ENCODE measurements around the gene SEMA3B. TPM values are rescaled to one million over a fixed set of nuclear protein-coding genes. Genes with fewer than 3 reads are reported as not detected.

The SEMA3B gene
- total and polyA plus RNA-seq, 2 of the 4 experiments (the other 2 are of a cell fraction) = 4.3 to 29.3 TPM

DNA sequence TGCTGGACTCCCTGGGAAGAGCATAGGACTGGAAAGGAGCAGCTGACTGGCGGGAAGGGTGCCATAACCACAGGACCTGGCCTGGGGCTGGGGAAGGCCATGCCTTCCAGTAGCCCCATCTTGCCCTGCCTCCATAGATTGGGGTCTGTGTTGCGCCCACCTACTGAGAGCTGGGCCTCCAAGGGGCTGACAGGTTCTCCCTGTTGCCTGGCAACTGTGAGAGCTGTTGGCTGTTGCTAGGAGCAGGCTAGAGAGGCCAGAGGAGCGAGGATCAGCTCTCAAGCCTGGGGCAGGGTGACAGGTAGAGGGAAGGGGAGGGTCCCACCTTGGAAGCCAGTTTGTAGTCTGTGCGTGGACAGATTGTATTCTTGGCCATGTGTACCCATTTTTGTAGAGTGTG is 35.8 kb upstream of the SEMA3B start:
- Histone ChIP-seq H3K9me3 (ENCODE audit: control insufficient read depth, insufficient read depth, low read length) (no peaks in the 10 kb centered on the region), H4K5ac (ENCODE audit: low read depth, low read length) (no peak overlapping the region), H3K36me3 (ENCODE audit: control insufficient read depth, insufficient read depth, low read length) (no peaks in the 10 kb centered on the region), H3K27ac (ENCODE audit: insufficient read depth, low read length) (no peak overlapping the region), H3K4ac (ENCODE audit: low read depth, low read length) (no peak overlapping the region), H3K27me3 (ENCODE audit: control insufficient read depth, insufficient read depth, low read length) (no peaks in the 10 kb centered on the region), H3K14ac (replicated peaks; ENCODE audit: low read depth, low read length) (no peak overlapping the region), H2AFZ (replicated peaks; ENCODE audit: low read length, poor library complexity) (no peak overlapping the region), H2BK5ac (ENCODE audit: low read depth, low read length, poor library complexity, severe bottlenecking) (no peak overlapping the region), H4K91ac (ENCODE audit: insufficient read depth, low read depth, low read length) (no peak overlapping the region), H3K4me1 (ENCODE audit: control insufficient read depth, insufficient read depth, low read length) (no peaks in the 10 kb centered on the region), H2AK9ac (replicated peaks; ENCODE audit: low read depth, low read length, poor library complexity) (no peak overlapping the region), H3K4me3 (ENCODE audit: insufficient read depth, low read depth, low read length) (no peak overlapping the region), H2BK15ac (ENCODE audit: low read depth, low read length) (no peak overlapping the region), H3K79me1 (ENCODE audit: low read depth in 1 of 2, low read length in 2 of 2) (peaks cover 0 to 11% of the 10 kb centered on the region in 2 experiments; a peak in 2 of 4 replicates), H3K56ac (ENCODE audit: extremely low read depth, insufficient read depth, low read length) (no peak overlapping the region), H4K8ac (ENCODE audit: low read depth in 2 of 2, low read length in 2 of 2) (no peak overlapping the region), H4K20me1 (ENCODE audit: insufficient read depth, low read length) (peaks cover 20% of the 10 kb centered on the region), H3K23ac (ENCODE audit: low read depth, low read length) (no peak overlapping the region), H3K9me1 (ENCODE audit: insufficient read depth, low read length) (peaks cover 10% of the 10 kb centered on the region; the same call in 1 of the 2 replicates), H2BK20ac (ENCODE audit: low read depth, low read length) (no peak overlapping the region), H3K4me2 (ENCODE audit: low read depth, low read length) (no peak overlapping the region), H2BK120ac (ENCODE audit: low read depth, low read length) (no peak overlapping the region), H3K9ac (ENCODE audit: low read depth, low read length) (no peak overlapping the region), H2AK5ac (ENCODE audit: low read depth, low read length) (no peak overlapping the region), H3K18ac (ENCODE audit: low read depth, low read length) (no peak overlapping the region)
- dilution Hi-C loops (cut with HindIII; ENCODE audit: low sequenced_read_pairs, unreplicated experiment) = no loop called here
- in situ Hi-C loops (cut with MboI; ENCODE audit: low sequenced_read_pairs) = no loop called here
- ChIA-PET POLR2A (ENCODE audit: unreplicated experiment) (no interaction called here), CTCF (interaction anchor here (0.6 kb wide), 1 partner anchor 29 kb away, joined by 5 read pairs; no protein-coding TSS in a partner anchor)
- intact Hi-C loops (cut with micrococcal nuclease) = no loop called here
- ATAC-seq (ENCODE audit: low read depth) = no peak
- no peak for DNase-seq
- TF ChIP-seq BHLHE40 (IDR thresholded peaks at IDR 0.05; ENCODE audit: low read depth, low read length) (no peak), MAFK (IDR thresholded peaks at IDR 0.05; ENCODE audit: low read depth, low read length) (no peak), MAZ (IDR thresholded peaks at IDR 0.05; ENCODE audit: borderline replicate concordance, low read depth, low read length) (no peak), CEBPB (IDR thresholded peaks at IDR 0.05; ENCODE audit: low read depth, low read length) (no peak), FOS (IDR thresholded peaks at IDR 0.05; ENCODE audit: low read depth, low read length) (no peak), MXI1 (IDR thresholded peaks at IDR 0.05; ENCODE audit: borderline replicate concordance, low read depth, low read length) (no peak), POLR2A (IDR thresholded peaks at IDR 0.05; ENCODE audit: low read depth, low read length) (no peak), CHD1 (IDR thresholded peaks at IDR 0.05; ENCODE audit: low read depth, low read length) (no peak), RCOR1 (IDR thresholded peaks at IDR 0.05; ENCODE audit: insufficient replicate concordance, low read length) (no peak), RFX5 (IDR thresholded peaks at IDR 0.05; ENCODE audit: low read depth, low read length) (no peak), SMC3 (IDR thresholded peaks at IDR 0.05; ENCODE audit: low read depth, low read length) (no peak), RAD21 (IDR thresholded peaks at IDR 0.05; ENCODE audit: low read length) (no peak), NFE2L2 (IDR thresholded peaks at IDR 0.05; ENCODE audit: low read depth, low read length) (no peak)
- TF ChIP-seq, protein P1, sequence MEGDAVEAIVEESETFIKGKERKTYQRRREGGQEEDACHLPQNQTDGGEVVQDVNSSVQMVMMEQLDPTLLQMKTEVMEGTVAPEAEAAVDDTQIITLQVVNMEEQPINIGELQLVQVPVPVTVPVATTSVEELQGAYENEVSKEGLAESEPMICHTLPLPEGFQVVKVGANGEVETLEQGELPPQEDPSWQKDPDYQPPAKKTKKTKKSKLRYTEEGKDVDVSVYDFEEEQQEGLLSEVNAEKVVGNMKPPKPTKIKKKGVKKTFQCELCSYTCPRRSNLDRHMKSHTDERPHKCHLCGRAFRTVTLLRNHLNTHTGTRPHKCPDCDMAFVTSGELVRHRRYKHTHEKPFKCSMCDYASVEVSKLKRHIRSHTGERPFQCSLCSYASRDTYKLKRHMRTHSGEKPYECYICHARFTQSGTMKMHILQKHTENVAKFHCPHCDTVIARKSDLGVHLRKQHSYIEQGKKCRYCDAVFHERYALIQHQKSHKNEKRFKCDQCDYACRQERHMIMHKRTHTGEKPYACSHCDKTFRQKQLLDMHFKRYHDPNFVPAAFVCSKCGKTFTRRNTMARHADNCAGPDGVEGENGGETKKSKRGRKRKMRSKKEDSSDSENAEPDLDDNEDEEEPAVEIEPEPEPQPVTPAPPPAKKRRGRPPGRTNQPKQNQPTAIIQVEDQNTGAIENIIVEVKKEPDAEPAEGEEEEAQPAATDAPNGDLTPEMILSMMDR (conservative IDR thresholded peaks at IDR 0.05; ENCODE audit: low read depth, low read length) = no peak
- TF ChIP-seq, protein P2, sequence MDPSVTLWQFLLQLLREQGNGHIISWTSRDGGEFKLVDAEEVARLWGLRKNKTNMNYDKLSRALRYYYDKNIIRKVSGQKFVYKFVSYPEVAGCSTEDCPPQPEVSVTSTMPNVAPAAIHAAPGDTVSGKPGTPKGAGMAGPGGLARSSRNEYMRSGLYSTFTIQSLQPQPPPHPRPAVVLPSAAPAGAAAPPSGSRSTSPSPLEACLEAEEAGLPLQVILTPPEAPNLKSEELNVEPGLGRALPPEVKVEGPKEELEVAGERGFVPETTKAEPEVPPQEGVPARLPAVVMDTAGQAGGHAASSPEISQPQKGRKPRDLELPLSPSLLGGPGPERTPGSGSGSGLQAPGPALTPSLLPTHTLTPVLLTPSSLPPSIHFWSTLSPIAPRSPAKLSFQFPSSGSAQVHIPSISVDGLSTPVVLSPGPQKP (IDR thresholded peaks at IDR 0.05; ENCODE audit: borderline replicate concordance, low read depth, low read length) = no peak
- TF ChIP-seq, protein P3, sequence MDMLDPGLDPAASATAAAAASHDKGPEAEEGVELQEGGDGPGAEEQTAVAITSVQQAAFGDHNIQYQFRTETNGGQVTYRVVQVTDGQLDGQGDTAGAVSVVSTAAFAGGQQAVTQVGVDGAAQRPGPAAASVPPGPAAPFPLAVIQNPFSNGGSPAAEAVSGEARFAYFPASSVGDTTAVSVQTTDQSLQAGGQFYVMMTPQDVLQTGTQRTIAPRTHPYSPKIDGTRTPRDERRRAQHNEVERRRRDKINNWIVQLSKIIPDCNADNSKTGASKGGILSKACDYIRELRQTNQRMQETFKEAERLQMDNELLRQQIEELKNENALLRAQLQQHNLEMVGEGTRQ (IDR thresholded peaks at IDR 0.05; ENCODE audit: low read depth, low read length) = no peak
- 64% methylated on average over 2 of the region's 4 CpGs; no CpG with 5 or more reads in 1 of the 2 experiments for whole genome bisulfite sequencing, 2 experiments (ENCODE audit: extremely low coverage in 2 of 2, insufficient read length in 1 of 2)
- no TSS peak for BruUV-seq (replicated peaks)
